Endothelial cell of umbilical vein (primary cell): ENCODE results near the gene ATXN7.

Source experiments
- EZH2 ChIP-seq: IDR thresholded peaks from 2 replicates; pipeline ENCODE4 v1.6.1; 2012; ENCODE audit warnings: borderline replicate concordance, low read depth, mild to moderate bottlenecking, moderate library complexity, low read length, inconsistent platforms; ENCODE audit not compliant: severe bottlenecking
- FOS ChIP-seq: IDR thresholded peaks from 2 replicates; pipeline ENCODE4 v1.6.1; 2011; ENCODE audit warnings: mild to moderate bottlenecking, low read length, moderate library complexity, borderline replicate concordance; ENCODE audit not compliant: insufficient read depth
- JUN ChIP-seq: IDR thresholded peaks from 2 replicates; pipeline ENCODE4 v1.6.1; 2011; ENCODE audit warnings: borderline replicate concordance, low read depth; ENCODE audit not compliant: insufficient read length, insufficient read depth
- MYC ChIP-seq: IDR thresholded peaks from one replicate; pipeline ENCODE4 v1.6.1; 2011; ENCODE audit warnings: mild to moderate bottlenecking, low read depth, low read length
- POLR2A ChIP-seq: IDR thresholded peaks from 2 replicates; pipeline ENCODE4 v1.6.1; 2012; ENCODE audit warnings: low read depth, mild to moderate bottlenecking, control low read depth, low read length
- POLR2AphosphoS5 ChIP-seq: IDR thresholded peaks from 2 replicates; pipeline ENCODE4 v1.6.1; 2012; ENCODE audit warnings: low read depth, mild to moderate bottlenecking, control low read depth, low read length, moderate library complexity; ENCODE audit not compliant: insufficient read depth
- TF ChIP-seq, protein P1 (sequence below), 2 donors: IDR thresholded peaks; 1 replicate in 1 of 2; 2 replicates in 1 of 2; pipeline ENCODE4 v1.5.1; 2011; ENCODE audit warnings: low read length in 2 of 2, mild to moderate bottlenecking in 2 of 2, moderate library complexity in 2 of 2, control low read depth in 1 of 2, inconsistent platforms in 1 of 2, low read depth in 1 of 2; ENCODE audit not compliant: insufficient read depth in 1 of 2; ENCODE audit errors: extremely low read depth in 1 of 2
- TF ChIP-seq, protein P2 (sequence below): IDR thresholded peaks from 2 replicates; pipeline ENCODE4 v1.6.1; 2011; ENCODE audit not compliant: insufficient read depth, insufficient read length

DNA sequence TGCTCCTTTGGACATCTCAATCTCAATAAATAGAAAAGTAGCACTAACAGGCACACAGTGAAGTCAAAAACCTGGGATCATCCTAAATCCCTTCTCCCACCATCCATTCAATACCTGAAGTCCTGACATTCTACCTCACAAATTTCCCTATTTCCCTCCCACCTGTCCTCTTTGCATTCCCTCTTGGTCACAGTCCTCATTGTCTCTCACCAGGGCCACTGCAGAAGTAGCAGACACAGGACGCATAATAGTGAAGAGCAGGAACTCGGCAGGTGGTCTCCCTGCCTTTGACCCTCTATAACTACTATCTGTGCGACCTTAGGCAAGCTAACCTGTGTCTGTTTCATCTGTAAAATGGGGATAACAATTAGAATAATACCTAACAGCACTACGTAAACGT is 2.4 kb upstream of the ATXN7 start:
- TF ChIP-seq EZH2 = no peak
- TF ChIP-seq, protein P1, sequence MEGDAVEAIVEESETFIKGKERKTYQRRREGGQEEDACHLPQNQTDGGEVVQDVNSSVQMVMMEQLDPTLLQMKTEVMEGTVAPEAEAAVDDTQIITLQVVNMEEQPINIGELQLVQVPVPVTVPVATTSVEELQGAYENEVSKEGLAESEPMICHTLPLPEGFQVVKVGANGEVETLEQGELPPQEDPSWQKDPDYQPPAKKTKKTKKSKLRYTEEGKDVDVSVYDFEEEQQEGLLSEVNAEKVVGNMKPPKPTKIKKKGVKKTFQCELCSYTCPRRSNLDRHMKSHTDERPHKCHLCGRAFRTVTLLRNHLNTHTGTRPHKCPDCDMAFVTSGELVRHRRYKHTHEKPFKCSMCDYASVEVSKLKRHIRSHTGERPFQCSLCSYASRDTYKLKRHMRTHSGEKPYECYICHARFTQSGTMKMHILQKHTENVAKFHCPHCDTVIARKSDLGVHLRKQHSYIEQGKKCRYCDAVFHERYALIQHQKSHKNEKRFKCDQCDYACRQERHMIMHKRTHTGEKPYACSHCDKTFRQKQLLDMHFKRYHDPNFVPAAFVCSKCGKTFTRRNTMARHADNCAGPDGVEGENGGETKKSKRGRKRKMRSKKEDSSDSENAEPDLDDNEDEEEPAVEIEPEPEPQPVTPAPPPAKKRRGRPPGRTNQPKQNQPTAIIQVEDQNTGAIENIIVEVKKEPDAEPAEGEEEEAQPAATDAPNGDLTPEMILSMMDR (IDR thresholded peaks at IDR 0.05; ENCODE audit: extremely low read depth in 1 of 2, insufficient read depth in 1 of 2, low read depth in 1 of 2, low read length in 2 of 2) = no peak
- no peak for TF ChIP-seq POLR2AphosphoS5
- TF ChIP-seq POLR2A = no peak
- TF ChIP-seq FOS = no peak
- TF ChIP-seq JUN = no peak
- no peak for TF ChIP-seq MYC
- TF ChIP-seq, protein P2, sequence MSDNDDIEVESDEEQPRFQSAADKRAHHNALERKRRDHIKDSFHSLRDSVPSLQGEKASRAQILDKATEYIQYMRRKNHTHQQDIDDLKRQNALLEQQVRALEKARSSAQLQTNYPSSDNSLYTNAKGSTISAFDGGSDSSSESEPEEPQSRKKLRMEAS = no peak
